GM12874 (cell line): ENCODE measurements around the gene TRAF3.

ENCODE experiments used
- TF ChIP-seq, protein P1 (sequence below): IDR thresholded peaks from 2 replicates; pipeline ENCODE4 v1.5.1; 2011; ENCODE audit warnings: low read depth, mild to moderate bottlenecking, control low read depth, low read length, moderate library complexity; ENCODE audit not compliant: insufficient read depth

TRAF3 gene

DNA sequence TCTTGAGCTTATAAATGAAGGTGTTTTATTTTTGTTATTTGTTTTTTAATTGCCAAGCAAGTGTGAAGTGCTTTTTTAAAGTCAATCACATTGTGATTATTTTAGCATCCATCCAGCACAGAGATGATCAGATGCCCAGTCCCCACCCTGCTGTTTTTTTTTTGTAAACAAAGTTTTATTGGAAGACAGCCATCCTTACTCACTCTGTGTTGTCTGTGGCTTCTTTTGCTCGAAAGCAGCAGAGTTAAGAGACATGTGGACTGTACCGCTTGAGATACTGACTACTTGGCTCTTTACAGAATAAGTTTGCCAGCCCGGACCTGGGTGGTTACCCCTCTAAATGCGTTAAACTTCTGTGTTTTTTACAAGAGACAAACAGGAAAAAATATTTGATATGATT lies 114.3 kb downstream of the TRAF3 start:
- TF ChIP-seq, protein P1, sequence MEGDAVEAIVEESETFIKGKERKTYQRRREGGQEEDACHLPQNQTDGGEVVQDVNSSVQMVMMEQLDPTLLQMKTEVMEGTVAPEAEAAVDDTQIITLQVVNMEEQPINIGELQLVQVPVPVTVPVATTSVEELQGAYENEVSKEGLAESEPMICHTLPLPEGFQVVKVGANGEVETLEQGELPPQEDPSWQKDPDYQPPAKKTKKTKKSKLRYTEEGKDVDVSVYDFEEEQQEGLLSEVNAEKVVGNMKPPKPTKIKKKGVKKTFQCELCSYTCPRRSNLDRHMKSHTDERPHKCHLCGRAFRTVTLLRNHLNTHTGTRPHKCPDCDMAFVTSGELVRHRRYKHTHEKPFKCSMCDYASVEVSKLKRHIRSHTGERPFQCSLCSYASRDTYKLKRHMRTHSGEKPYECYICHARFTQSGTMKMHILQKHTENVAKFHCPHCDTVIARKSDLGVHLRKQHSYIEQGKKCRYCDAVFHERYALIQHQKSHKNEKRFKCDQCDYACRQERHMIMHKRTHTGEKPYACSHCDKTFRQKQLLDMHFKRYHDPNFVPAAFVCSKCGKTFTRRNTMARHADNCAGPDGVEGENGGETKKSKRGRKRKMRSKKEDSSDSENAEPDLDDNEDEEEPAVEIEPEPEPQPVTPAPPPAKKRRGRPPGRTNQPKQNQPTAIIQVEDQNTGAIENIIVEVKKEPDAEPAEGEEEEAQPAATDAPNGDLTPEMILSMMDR: no peak

DNA sequence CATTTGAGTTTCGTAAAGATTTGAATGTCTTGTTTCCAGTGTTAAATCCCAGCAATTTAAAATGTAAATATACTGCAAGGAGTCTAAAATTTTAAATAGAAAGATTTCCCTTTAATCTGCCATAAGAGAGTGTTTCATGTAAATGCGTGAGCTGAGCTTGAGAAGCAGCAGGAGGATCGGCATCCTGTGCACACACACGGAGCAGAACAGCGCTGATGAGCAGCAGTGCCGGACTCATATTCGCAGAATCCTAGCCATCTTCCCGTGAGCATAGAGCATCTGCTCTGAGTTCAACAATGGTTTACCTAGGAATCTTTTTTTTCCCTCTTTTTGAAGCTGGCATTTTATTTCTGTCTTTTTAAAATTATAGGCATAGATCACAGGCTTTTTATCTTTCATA lies 115.4 kb downstream of the TRAF3 start:
- TF ChIP-seq, protein P1: no peak

DNA sequence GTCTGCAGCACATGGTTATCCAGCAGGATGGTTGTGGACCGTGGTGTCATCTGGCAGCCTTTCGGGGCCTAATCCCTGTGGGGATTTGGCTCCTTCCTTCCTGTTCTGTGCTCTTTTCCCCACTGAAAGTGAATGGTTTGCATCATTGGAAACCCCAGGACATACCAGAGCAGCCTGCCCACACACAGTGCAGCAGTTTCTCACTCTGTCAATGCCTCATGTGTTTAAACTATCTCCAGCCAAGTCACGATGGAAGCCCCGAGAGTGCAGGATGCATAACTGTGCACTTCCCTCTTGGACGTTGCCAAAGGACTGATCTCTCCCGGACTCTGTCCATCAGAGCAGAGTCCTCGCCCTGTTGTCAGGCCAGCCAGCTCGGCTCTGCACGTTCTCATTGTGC lies 116.2 kb downstream of the TRAF3 start:
- TF ChIP-seq, protein P1: no peak

DNA sequence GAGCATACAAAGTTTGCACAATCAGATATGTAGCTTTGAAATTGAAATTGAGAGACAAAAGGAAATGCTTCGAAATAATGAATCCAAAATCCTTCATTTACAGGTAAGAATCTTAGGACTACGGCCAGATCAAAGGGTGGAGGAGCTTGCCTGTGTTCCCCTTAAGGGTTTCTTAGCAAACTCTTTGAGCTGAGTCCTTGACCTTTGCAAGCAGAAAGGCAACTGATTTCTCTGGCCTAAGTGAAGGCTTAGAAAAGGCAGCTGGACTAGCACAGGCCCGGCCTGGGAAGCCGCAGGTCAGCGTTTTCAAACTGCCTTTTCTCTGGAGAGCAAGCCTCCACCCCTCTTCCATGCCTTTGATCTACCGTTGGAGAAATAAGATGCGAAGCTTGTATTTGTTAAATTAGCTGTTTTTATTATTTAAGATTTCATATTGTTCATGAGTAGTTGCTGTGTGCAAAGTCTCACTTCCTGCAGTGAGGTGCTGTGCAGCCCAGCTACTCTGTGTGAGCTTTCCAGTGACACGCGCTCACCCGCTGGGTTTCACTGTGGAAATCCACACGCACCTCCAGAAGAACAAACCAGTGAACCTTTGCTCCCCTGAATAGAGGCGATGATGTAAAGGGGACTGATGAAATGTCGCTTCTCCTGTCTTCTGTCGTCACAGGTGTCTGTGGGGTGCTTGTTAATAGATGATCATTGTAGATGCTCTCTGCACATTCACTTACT lies 120.2 kb downstream of the TRAF3 start:
- TF ChIP-seq, protein P1: no peak

DNA sequence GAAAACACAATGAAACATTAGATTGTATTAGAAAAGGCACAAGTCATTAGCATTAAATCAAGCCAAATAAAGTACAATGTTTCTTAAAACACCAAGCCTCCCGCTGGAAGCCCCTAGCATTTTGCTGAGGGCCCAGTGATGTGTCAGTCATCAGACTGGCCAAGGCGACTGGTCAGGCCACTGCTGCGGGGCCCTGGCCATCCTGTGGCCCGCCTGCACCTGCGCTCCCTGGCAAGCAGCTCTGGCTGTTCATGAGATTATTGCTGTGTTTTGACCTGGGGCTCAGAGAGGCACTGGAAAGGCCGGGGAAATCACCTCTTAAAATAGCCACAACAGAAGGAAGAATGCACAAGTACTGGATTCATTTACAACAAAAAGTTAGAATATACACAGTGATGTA lies 121.0 kb downstream of the TRAF3 start:
- TF ChIP-seq, protein P1: no peak

DNA sequence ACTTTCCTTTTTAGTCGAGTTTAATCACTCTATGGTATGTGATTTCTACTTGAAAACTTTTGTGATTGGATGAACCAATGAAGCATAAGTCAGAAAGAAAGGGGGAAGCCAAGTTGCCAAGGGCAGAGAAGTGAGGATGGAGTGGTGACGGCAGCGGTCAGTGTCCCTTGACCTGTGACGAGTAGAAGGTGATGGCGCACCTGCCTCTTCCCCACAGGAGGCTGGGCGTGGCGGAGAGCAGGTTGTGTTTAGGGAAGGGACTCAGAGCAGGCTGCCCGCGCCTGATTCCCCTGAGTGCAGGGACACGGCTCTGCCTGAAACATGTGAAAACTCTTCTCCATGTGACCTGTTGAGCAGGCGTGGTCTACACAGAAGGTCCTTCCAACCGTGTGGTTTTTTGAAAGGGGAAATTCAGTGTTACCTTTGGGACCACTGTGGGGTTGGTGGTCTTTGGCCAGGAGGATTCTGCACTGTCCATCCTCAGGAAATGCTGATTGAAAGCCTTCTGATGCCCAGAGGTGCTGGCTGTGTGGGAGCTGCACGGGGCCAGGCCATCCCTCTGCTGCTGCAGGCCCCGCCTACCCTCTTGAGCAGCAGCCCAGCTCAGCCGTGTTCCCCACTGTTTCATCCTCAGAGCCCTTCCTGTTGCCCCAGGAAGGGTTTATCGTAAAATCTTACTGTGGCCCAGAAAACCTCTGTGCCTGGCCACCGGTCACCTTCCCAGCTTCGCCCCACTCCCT lies 121.7 kb downstream of the TRAF3 start:
- TF ChIP-seq, protein P1: no peak

DNA sequence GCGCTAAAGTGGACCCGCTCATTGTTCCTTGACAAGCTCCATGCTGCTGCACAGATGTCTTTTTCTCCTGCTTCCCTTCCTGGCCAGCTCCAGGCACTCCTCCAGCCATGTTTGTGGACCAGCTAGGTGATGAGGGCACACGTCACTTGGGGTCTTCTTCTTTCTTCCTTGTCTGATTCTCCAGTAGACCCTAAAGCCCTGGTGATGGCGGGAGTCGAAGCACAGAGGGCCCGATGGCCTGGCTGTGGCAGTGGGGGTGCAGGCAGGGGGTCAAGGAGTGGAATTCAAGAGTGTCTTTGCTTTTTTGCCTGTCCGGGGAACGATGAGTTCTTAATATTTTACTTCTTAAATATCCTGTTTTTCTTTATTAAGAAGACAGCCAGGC lies 122.3 kb downstream of the TRAF3 start:
- TF ChIP-seq, protein P1: no peak
